OCI-LY1 (cell line): ENCODE data around the gene TNS3.

Experiments
- H2AFZ ChIP-seq: fragments of 200-600 bp; sonication (generic), shearing (Covaris generic); 2 replicates; pipeline ENCODE4 v1.6.0; 2014; ENCODE audit warnings: antibody characterized with exemption, mild to moderate bottlenecking, low read length
- H3F3A ChIP-seq: fragments of 200-600 bp; sonication (generic), shearing (Covaris generic); 2 replicates; pipeline ENCODE4 v1.6.0; 2014; ENCODE audit warnings: mild to moderate bottlenecking, antibody characterized with exemption, low read length, moderate library complexity; ENCODE audit not compliant: insufficient read depth
- H3K27ac ChIP-seq: fragments of 200-600 bp; sonication (generic); 2 replicates; pipeline ENCODE4 v1.5.1; 2014; ENCODE audit warnings: low read length, mixed run types, mild to moderate bottlenecking, low read depth; ENCODE audit not compliant: poor library complexity, severe bottlenecking
- H3K27me3 ChIP-seq: fragments of 200-600 bp; sonication (generic); 2 replicates; pipeline ENCODE4 v1.6.0; 2014; ENCODE audit warnings: antibody characterized with exemption, mild to moderate bottlenecking, low read length, moderate library complexity; ENCODE audit not compliant: insufficient read depth
- H3K36me3 ChIP-seq: fragments of 200-600 bp; sonication (generic); 2 replicates; pipeline ENCODE4 v1.6.1; 2014; ENCODE audit warnings: mild to moderate bottlenecking, antibody characterized with exemption, low read length, moderate library complexity, mixed read lengths; ENCODE audit not compliant: insufficient read depth
- H3K4me1 ChIP-seq: fragments of 200-600 bp; sonication (generic); 2 replicates; pipeline ENCODE4 v1.5.1; 2014; ENCODE audit warnings: mild to moderate bottlenecking, low read length, moderate library complexity; ENCODE audit not compliant: insufficient read depth, severe bottlenecking
- H3K4me2 ChIP-seq: fragments of 200-600 bp; sonication (generic), shearing (Covaris generic); 2 replicates; pipeline ENCODE4 v1.6.1; 2014; ENCODE audit warnings: low read length
- H3K4me3 ChIP-seq: fragments of 200-600 bp; sonication (generic); 2 replicates; pipeline ENCODE4 v1.5.1; 2014; ENCODE audit warnings: low read length, low read depth, mild to moderate bottlenecking, mixed read lengths; ENCODE audit not compliant: poor library complexity, severe bottlenecking
- H3K79me2 ChIP-seq: fragments of 200-600 bp; shearing (Covaris generic); 2 replicates; pipeline ENCODE4 v1.6.1; 2016; ENCODE audit warnings: mixed run types, low read length, mixed read lengths; ENCODE audit not compliant: insufficient read depth
- H3K9ac ChIP-seq: fragments of 200-600 bp; sonication (generic), shearing (Covaris generic); 2 replicates; pipeline ENCODE4 v1.6.1; 2014; ENCODE audit warnings: mild to moderate bottlenecking, low read length, mixed read lengths
- H3K9me2 ChIP-seq: fragments of 200-600 bp; sonication (generic), shearing (Covaris generic); 2 replicates; pipeline ENCODE4 v1.6.1; 2014; ENCODE audit warnings: low read depth, mild to moderate bottlenecking, low read length, mixed read lengths
- H3K9me3 ChIP-seq: fragments of 200-600 bp; shearing (Covaris generic); 2 replicates; pipeline ENCODE4 v1.6.1; 2014; ENCODE audit warnings: low read length, mixed read lengths
- H4K20me1 ChIP-seq: fragments of 200-600 bp; sonication (generic), shearing (Covaris generic); 2 replicates; pipeline ENCODE4 v1.6.0; 2016; ENCODE audit warnings: mild to moderate bottlenecking, low read length; ENCODE audit not compliant: insufficient read depth
- CTCF ChIP-seq: fragments of 200-600 bp; sonication (generic), shearing (Covaris generic); IDR thresholded peaks from 2 replicates; pipeline ENCODE4 v1.5.1; 2017; ENCODE audit warnings: mild to moderate bottlenecking, antibody characterized with exemption, low read length, moderate library complexity, mixed read lengths
- EZH2 ChIP-seq: fragments of 200-600 bp; sonication (generic), shearing (Covaris generic); IDR thresholded peaks from 2 replicates; pipeline ENCODE4 v1.8.0; 2017; ENCODE audit warnings: borderline replicate concordance, mixed run types, mild to moderate bottlenecking, antibody characterized with exemption, low read length, moderate library complexity, mixed read lengths

Gene TNS3

GRCh38 chr7:47518827-47519226 is 63.1 kb downstream of the TNS3 start:
- peaks cover 90% of the 10 kb centered on the region for H3K36me3 ChIP-seq
- H3K4me1 ChIP-seq = no peaks in the 10 kb centered on the region
- no peak overlapping the region for H3K27ac ChIP-seq

GRCh38 chr7:47517821-47518480 is 64.0 kb downstream of the TNS3 start:
- TF ChIP-seq EZH2 (no peak), CTCF (no peak)
- no peak overlapping the region for H2AFZ ChIP-seq
- H3K79me2 ChIP-seq = peaks cover 24% of the 10 kb centered on the region; the same call in 1 of the 2 replicates
- no peaks in the 10 kb centered on the region for H3K27me3 ChIP-seq
- no peak overlapping the region for H3K4me2 ChIP-seq
- H4K20me1 ChIP-seq = no peaks in the 10 kb centered on the region
- H3K9me3 ChIP-seq = no peaks in the 10 kb centered on the region
- no peaks in the 10 kb centered on the region for H3F3A ChIP-seq
- no peaks in the 10 kb centered on the region for H3K4me1 ChIP-seq
- H3K9me2 ChIP-seq = no peaks in the 10 kb centered on the region
- H3K36me3 ChIP-seq = peaks cover 86% of the 10 kb centered on the region
- no peak overlapping the region for H3K27ac ChIP-seq
- no peak overlapping the region for H3K9ac ChIP-seq
- no peak overlapping the region for H3K4me3 ChIP-seq

More at GRCh38 chr7:47518827-47519226, 63.1 kb downstream of the TNS3 start:
- H2AFZ ChIP-seq = no peak overlapping the region
- no peaks in the 10 kb centered on the region for H3K9me3 ChIP-seq
- no peak overlapping the region for H3K9ac ChIP-seq
- H3K27me3 ChIP-seq = no peaks in the 10 kb centered on the region
- H3K79me2 ChIP-seq = peaks cover 24% of the 10 kb centered on the region; the same call in 1 of the 2 replicates
- H4K20me1 ChIP-seq = no peaks in the 10 kb centered on the region
- H3K4me3 ChIP-seq = no peak overlapping the region
- H3K9me2 ChIP-seq = no peaks in the 10 kb centered on the region
- H3F3A ChIP-seq = no peaks in the 10 kb centered on the region
- no peak for TF ChIP-seq CTCF
- no peak overlapping the region for H3K4me2 ChIP-seq

- TF ChIP-seq EZH2 (no peak), CTCF (no peak)
- Histone ChIP-seq H3K9ac (no peak overlapping the region), H3F3A (no peaks in the 10 kb centered on the region), H2AFZ (no peak overlapping the region), H4K20me1 (no peaks in the 10 kb centered on the region), H3K4me3 (no peak overlapping the region), H3K79me2 (peaks cover 33% of the 10 kb centered on the region), H3K9me2 (no peaks in the 10 kb centered on the region), H3K27ac (no peak overlapping the region), H3K4me2 (no peak overlapping the region), H3K27me3 (no peaks in the 10 kb centered on the region), H3K9me3 (no peaks in the 10 kb centered on the region), H3K36me3 (peaks cover 86% of the 10 kb centered on the region), H3K4me1 (no peaks in the 10 kb centered on the region)
Measured at GRCh38 chr7:47516985-47517600, 64.8 kb downstream of the TNS3 start.
